GM19023 (cell line): ENCODE data around the gene ATP13A1.
"Not testable (repeated sequence)": the region's sequence is repeated elsewhere in the genome, so short reads cannot be mapped to it uniquely, and the experiment has no call there.

Experiments used
- ATAC-seq: cut with Tn5 transposase; IDR thresholded peaks from one replicate; pipeline ENCODE4 v1.9.1; 2021; ENCODE audit warnings: mild to moderate bottlenecking, moderate library complexity; ENCODE audit not compliant: unreplicated experiment

Gene ATP13A1

DNA sequence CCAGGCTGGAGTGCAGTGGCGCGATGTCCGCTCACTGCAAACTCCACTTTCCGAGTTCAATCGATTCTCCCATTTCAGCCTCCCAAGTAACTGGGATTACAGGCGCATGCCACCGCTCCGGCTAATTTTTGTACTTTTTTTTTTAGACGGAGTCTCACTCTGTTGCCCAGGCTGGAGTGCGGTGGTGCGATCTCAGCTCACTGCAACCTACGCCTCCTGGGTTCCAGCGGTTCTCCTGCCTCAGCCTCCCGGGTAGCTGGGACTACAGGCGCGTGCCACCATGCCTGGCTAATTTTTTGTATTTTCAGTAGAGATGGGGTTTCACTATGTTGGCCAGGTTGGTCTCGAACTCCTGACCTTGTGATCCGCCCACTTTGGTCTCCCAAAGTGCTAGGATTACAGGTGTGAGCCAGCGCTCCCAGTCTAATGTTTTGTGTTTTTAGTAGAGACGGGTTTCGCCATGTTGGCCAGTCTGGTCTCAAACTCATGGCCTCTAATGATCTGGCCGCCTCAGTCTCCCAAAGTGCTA lies 2.0 kb upstream of the ATP13A1 start:
- ATAC-seq: not testable (repeated sequence)

DNA sequence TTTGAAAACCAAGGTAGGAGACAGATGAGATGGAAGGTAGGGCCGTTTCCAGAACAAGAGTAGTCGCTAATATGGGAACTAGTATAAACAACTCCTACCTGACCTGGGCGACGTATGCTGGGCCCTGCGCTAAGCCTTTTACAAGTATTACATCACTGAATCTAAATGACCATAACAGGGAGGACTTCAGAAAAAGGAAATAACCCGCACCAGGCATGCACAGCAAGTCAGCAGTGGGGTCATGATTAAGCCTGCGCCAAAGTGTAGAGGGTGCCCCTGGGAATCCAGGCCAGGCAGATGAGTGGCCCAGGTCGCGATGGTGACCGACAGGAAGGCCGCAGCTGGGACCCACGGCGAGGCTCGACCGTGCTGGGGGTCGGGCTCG lies 613 bp downstream of the ATP13A1 start:
- ATAC-seq: no peak

GRCh38 chr19:19662344-19662743 lies 1.1 kb downstream of the ATP13A1 start:
- ATAC-seq: no peak

DNA sequence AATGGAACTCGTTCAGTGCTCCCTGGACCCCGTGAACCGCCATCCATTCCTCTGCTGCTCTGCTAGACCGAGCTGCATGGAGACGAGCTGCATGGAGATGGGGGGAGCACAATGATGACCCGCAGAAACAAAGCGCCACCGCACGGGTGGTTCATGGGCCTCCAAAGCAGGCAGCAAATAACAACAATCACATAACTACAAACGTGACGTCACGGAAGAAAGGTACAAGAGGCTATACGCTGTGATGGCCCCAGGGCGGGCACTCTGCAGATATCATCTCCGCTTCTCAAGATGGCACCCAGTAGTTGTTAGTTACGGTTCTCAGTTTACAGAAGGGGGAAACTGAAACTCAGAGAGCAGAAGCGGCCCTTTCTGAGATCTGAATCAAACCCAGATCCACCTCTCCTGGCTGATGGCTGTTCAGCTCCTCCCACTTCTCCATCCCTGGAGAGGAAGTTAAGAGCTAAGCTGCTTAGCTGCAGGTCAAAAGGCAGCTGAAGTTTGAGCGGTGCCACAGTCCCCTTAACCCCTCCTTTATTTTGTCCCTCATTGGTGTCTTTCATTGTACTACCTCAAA lies 1.7 kb downstream of the ATP13A1 start:
- ATAC-seq: no peak

- no peak for ATAC-seq
These were observed 2.3 kb downstream of the ATP13A1 start for GRCh38 chr19:19661141-19661674.

DNA sequence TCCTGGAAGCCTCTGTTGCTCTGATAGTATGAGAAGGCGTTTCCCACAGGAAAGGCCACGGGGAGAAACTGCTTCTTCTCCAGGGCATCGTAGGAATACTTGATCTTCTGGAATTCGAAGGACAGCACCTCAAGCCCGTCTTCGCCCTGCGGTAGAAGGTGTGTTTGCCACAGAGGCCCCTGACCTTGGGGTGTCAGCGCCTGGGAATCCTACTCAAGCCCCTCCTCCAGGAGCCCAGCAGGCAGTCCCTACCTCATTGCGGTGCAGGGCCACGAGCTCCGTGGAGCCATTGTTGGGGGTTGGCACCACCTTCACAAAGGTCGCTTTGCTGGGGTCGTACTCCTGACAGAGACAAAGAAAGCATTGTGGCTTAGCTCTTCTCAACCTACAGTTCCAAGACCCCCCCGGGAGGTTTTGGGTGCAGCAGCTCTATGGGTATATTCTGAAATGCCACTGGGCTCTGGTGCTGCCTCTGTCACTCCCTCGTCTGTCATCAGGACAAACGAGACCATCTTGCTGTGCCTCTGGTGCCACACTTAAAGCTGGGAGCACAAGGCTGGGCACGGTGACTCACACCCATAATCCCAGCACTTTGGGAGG lies 3.7 kb downstream of the ATP13A1 start:
- no peak for ATAC-seq

DNA sequence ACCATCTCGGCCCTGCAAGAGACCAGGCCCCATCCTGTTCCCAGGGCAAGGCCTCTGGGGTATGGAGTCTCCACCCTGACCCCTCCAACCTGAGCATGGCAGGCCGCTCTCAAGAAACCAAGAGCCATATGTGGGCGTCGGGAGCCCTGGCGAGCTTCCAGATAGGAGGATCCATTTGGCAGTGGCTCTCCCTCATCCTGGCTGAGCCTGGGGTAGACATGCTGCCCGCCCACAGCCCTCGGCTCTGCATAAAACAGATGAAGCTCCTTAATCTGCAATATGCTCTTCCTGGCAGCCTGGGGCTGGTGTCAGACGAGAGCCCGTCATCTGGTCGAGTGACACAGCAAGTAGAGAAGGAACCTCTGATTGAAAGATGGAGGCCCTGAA lies 6.1 kb downstream of the ATP13A1 start:
- no peak for ATAC-seq

GRCh38 chr19:19656451-19657396 lies 6.8 kb downstream of the ATP13A1 start:
- no peak for ATAC-seq

DNA sequence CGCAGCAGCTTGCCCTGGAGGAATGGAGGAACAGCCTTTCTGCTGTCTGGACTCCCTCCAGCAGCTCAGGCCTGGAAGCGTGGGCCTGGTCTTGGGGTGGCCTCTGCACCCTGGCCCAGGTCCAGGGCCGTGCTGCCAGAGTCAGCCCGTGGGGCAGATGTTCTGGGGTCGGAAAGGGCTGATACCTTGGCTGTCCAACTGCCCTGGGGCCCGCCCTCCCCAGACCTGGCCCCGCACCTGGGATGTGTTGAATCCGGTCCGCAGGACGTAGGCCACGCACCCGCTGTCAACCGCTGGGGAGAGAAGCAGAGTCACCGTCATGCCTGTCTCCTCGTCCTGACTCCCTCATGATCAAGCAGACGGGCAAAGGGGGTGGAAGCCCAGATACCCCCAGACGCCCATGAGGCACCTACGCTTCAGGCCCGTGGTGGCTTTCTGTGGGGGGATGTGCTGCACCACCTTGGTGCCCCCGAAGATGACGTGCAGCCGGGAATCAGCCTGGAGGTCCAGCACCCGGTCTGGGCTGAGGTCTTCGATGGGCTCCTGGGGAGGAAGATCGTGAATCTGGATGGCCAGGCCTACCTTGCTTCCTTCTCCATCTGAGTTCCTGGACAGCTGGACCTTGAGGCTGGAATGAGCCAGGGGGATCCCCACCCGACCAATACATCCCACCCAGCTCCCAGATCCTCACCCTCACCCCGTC lies 7.7 kb downstream of the ATP13A1 start:
- ATAC-seq: no peak

DNA sequence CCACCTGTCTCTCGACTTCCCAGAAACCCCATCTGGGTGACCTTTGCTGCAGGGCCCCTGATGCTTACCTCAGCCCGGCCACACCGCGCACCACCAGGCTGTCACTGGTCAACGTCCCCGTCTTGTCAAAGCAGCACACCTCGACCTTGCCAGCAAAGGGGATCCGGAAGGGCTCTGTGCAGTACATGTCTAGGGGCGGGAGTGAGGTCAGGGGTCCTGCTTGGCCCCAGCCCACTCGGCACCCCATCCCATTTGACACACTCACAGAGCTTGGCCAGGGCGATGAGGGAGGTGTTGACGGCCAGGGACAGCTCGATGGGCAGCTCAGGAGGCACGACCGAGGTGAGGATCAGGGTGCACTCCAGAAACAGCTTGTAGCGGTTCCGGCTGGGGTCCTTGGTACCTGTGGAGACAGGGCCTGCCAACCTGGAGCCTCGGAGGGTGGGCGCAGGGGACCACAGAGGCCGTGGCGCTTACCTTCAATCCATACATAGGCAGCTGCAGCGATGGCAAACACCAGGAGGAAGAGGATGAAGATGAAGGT lies 8.4 kb downstream of the ATP13A1 start:
- no peak for ATAC-seq

DNA sequence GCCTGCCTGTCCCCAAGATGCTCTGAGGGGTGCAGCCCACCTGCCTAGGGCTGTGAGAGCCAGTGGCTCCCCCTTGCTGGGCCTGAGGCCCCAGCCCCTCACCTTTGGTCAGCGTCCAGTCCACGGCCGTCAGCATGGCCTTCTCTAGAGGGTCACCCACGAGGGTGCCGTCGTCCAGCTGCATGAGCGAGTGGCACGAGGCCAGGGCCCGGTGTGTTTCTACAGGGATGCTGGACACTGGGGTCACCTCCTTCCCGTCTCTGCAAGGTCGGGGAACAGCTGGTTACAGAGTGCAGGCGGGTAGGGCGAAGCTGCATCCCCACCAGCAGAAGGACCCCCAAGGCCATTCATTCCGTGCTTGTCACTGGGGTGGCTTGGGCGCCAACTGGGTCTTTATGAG lies 9.0 kb downstream of the ATP13A1 start:
- no peak for ATAC-seq

DNA sequence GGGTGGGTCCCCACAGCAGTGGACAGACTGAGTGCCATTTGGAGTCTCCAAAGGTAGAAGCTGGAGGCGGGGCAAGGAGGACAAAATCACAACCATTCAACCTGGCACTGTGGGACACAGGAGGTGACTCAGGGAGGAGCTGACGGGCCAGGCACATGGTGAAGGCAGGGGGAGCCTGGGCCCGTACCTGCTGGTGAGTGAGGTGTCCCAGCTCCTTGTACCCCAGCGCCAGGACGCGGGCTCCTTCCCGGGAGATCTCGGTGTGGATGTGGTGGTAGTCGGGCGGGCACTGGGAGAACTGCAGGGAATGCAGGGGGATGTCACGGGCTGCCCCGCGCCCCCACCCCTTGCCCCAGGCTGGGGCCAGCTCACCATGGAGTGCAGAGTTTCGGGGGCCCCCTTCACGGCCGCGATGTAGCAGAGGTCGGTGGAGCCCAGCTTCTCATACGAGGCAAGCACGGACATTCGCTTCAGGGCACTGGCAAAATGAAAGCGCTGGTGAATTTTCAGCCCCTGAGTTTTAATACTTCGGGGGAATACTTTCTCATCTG lies 9.8 kb downstream of the ATP13A1 start:
- ATAC-seq: no peak

GRCh38 chr19:19652482-19653295 lies 10.8 kb downstream of the ATP13A1 start:
- no peak for ATAC-seq

GRCh38 chr19:19651076-19651475 lies 12.4 kb downstream of the ATP13A1 start:
- no peak for ATAC-seq

GRCh38 chr19:19650331-19650730 lies 13.1 kb downstream of the ATP13A1 start:
- no peak for ATAC-seq

DNA sequence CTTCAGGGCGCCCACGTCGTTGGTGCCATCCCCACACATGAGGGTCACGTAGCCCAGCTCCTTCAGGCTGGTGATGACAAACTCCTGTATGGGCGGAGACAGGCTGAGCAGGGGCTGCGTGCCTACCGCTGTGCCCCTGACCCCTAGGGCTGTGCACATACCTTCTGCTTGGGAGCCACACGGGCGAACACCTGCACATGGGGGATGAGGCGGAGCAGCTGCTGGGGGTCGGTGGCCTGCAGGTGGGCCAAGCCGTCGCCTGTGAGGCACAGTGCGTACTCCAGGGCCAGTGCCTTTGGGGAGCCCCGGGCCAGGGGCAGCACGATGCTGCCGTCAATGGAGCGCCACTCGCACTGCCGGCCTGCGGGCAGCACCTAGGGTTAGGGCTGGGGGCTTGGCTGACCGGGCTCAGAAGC lies 13.9 kb downstream of the ATP13A1 start:
- no peak for ATAC-seq

GRCh38 chr19:19649155-19649554 lies 14.3 kb downstream of the ATP13A1 start:
- ATAC-seq: no peak

- no peak for ATAC-seq
These were observed 16.2 kb downstream of the ATP13A1 start for GRCh38 chr19:19647037-19647835.
